Erythroblast (primary cell): ENCODE measurements around the gene WDR70.

ENCODE experiments used
- GATA1 ChIP-seq: IDR thresholded peaks from 2 replicates; pipeline ENCODE4 v1.6.1; 2011; ENCODE audit warnings: low read depth, mild to moderate bottlenecking, control low read depth, low read length, moderate library complexity
- POLR2A ChIP-seq: IDR thresholded peaks from 2 replicates; pipeline ENCODE4 v1.6.1; 2011; ENCODE audit warnings: mild to moderate bottlenecking, low read length

DNA sequence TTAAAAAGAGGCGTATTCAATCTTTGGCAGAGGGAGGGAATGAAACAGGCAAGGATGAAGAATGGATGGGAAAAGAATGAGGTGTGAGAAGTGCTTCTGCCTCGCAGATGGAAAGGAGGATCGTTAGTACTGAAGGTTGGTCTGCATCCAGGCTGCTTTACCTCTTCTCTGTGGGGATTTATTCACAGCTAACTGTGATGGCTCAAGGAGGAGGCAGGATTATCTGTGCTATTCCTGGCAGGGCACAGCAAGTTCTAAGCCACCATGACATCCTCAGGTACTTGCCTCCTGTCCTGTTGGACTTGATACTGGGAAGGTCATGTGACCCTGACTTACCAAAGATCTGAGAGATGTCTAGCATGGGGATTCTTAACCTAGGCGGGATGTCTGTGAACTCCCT lies 376.5 kb downstream of the WDR70 start:
- TF ChIP-seq POLR2A (no peak), GATA1 (no peak)
